ENCODE results near the gene CAND1.

Gene CAND1

GRCh38 chr12:67239061-67239460 is 30.1 kb upstream of the CAND1 start:
- Histone ChIP-seq H3K9ac (no peak overlapping the region), H3K4me1 (no peaks in the 10 kb centered on the region), H3K27me3 (ENCODE audit: control insufficient read depth, insufficient read depth, low read length) (no peaks in the 10 kb centered on the region), H3K4me3 (ENCODE audit: low read depth, low read length) (no peak overlapping the region), H3K4me2 (ENCODE audit: low read length) (no peak overlapping the region), H3K9me3 (ENCODE audit: control insufficient read depth, low read length) (no peaks in the 10 kb centered on the region), H2AFZ (no peak overlapping the region), H3K79me2 (no peaks in the 10 kb centered on the region), H3K27ac (no peak overlapping the region), H3K36me3 (ENCODE audit: control insufficient read depth, insufficient read depth, low read length) (no peaks in the 10 kb centered on the region)
- TF ChIP-seq, protein P1, sequence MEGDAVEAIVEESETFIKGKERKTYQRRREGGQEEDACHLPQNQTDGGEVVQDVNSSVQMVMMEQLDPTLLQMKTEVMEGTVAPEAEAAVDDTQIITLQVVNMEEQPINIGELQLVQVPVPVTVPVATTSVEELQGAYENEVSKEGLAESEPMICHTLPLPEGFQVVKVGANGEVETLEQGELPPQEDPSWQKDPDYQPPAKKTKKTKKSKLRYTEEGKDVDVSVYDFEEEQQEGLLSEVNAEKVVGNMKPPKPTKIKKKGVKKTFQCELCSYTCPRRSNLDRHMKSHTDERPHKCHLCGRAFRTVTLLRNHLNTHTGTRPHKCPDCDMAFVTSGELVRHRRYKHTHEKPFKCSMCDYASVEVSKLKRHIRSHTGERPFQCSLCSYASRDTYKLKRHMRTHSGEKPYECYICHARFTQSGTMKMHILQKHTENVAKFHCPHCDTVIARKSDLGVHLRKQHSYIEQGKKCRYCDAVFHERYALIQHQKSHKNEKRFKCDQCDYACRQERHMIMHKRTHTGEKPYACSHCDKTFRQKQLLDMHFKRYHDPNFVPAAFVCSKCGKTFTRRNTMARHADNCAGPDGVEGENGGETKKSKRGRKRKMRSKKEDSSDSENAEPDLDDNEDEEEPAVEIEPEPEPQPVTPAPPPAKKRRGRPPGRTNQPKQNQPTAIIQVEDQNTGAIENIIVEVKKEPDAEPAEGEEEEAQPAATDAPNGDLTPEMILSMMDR (IDR thresholded peaks at IDR 0.05): no peak

DNA sequence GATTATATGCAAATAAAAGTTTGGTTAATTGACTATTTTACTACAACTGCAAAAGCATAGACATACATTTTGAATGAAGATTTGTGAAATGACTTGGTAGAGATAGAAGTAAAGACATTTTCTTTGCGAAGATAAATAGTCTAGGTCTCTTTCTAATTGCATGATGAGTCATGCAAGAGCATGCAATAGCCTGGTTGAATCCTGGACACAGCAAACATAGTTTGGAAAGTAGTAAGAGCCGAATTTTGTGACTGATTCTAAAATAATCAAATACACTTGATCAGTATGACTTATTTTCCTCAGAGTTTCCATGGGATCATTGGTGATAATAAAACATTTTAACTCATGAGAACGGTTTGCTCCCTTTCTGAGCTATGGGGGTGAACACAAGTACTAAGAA is 27.7 kb upstream of the CAND1 start:
- no peaks in the 10 kb centered on the region for H3K27me3 ChIP-seq (ENCODE audit: control insufficient read depth, insufficient read depth, low read length)
- no peaks in the 10 kb centered on the region for H3K4me1 ChIP-seq
- no peak overlapping the region for H3K27ac ChIP-seq
- no peaks in the 10 kb centered on the region for H3K9me3 ChIP-seq (ENCODE audit: control insufficient read depth, low read length)
- H3K9ac ChIP-seq: no peak overlapping the region
- TF ChIP-seq, protein P1 (IDR thresholded peaks at IDR 0.05): no peak
- no peak overlapping the region for H3K4me3 ChIP-seq (ENCODE audit: low read depth, low read length)
- no peak overlapping the region for H2AFZ ChIP-seq
- no peak overlapping the region for H3K4me2 ChIP-seq (ENCODE audit: low read length)
- no peaks in the 10 kb centered on the region for H3K36me3 ChIP-seq (ENCODE audit: control insufficient read depth, insufficient read depth, low read length)
- no peaks in the 10 kb centered on the region for H3K79me2 ChIP-seq

GRCh38 chr12:67243260-67243659 is 25.9 kb upstream of the CAND1 start:
- Histone ChIP-seq H3K36me3 (ENCODE audit: control insufficient read depth, insufficient read depth, low read length) (no peaks in the 10 kb centered on the region), H3K9me3 (ENCODE audit: control insufficient read depth, low read length) (no peaks in the 10 kb centered on the region), H3K79me2 (no peaks in the 10 kb centered on the region), H3K9ac (no peak overlapping the region), H3K4me3 (ENCODE audit: low read depth, low read length) (no peak overlapping the region), H3K27ac (no peak overlapping the region), H3K27me3 (ENCODE audit: control insufficient read depth, insufficient read depth, low read length) (no peaks in the 10 kb centered on the region), H2AFZ (no peak overlapping the region), H3K4me1 (no peaks in the 10 kb centered on the region), H3K4me2 (ENCODE audit: low read length) (no peak overlapping the region)
- TF ChIP-seq, protein P1 (IDR thresholded peaks at IDR 0.05): no peak

DNA sequence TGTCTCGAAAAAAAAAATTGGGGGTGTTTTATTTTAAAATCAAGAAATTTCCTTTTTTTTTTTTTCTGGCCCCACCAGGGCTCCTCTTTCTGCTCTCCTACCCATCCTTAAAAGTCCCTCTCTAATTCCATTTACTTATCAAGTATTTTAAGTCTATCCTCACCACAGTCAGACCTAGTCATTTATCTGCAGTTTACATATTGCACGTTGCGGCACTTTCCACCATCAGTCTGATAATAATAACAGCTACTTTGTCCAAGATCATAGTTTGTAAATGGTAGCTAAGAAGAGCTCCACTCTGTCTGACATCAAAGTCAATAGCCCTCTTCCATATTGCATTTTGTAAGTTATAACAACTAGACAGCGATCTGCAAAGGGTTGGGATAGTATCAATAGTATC is 23.6 kb upstream of the CAND1 start:
- Histone ChIP-seq H3K4me1 (no peaks in the 10 kb centered on the region), H3K27ac (no peak overlapping the region), H3K79me2 (no peaks in the 10 kb centered on the region), H2AFZ (no peak overlapping the region), H3K4me2 (ENCODE audit: low read length) (no peak overlapping the region), H3K4me3 (ENCODE audit: low read depth, low read length) (no peak overlapping the region), H3K36me3 (ENCODE audit: control insufficient read depth, insufficient read depth, low read length) (no peaks in the 10 kb centered on the region), H3K9ac (no peak overlapping the region), H3K9me3 (ENCODE audit: control insufficient read depth, low read length) (no peaks in the 10 kb centered on the region), H3K27me3 (ENCODE audit: control insufficient read depth, insufficient read depth, low read length) (no peaks in the 10 kb centered on the region)
- TF ChIP-seq, protein P1 (IDR thresholded peaks at IDR 0.05): no peak

- H2AFZ ChIP-seq: no peak overlapping the region
- no peak overlapping the region for H3K4me2 ChIP-seq (ENCODE audit: low read length)
- no peaks in the 10 kb centered on the region for H3K79me2 ChIP-seq
- TF ChIP-seq, protein P1 (IDR thresholded peaks at IDR 0.05): no peak
- H3K9ac ChIP-seq: no peak overlapping the region
- no peak overlapping the region for H3K4me3 ChIP-seq (ENCODE audit: low read depth, low read length)
- H3K27me3 ChIP-seq (ENCODE audit: control insufficient read depth, insufficient read depth, low read length): no peaks in the 10 kb centered on the region
- no peaks in the 10 kb centered on the region for H3K4me1 ChIP-seq
- H3K36me3 ChIP-seq (ENCODE audit: control insufficient read depth, insufficient read depth, low read length): no peaks in the 10 kb centered on the region
- no peak overlapping the region for H3K27ac ChIP-seq
- no peaks in the 10 kb centered on the region for H3K9me3 ChIP-seq (ENCODE audit: control insufficient read depth, low read length)
Observed at GRCh38 chr12:67251012-67251411, 18.1 kb upstream of the CAND1 start.
